ENCODE results near the gene HDHD3. TPM values are rescaled to one million over a fixed set of nuclear protein-coding genes. Genes with fewer than 3 reads are reported as not detected.

HDHD3 gene
- polyA plus RNA-seq, 1 of the 3 experiments (the other 2 are of a cell fraction): 17.1 TPM

DNA sequence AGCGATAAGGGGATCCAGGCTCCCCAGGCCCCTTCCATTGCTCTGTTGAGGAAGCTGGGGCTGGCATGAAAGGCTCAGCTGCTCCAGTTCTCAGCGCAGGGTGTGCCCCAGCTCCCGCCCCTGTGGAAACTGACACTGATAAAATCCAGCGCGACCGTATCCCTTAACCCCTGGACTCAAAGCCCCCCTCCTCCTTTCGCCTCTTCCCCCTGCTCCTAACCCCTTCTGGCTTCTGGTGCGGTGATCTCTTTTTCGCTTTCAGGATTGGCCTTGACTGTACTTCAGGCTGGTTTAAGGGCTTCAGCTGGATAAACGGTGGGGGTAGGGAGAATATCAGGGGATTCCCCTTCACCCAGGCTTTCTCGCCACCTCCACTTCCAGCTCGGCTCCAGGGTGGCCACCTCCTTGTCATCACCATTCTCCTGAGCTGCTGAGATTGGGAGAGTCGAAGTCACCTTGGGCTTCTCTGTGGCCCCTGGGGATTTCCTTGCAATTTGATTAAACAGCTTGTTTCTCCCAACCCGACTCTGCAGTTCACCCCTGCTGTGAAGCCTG is 26.6 kb downstream of the HDHD3 start:
- CTCF ChIA-PET: interaction anchor here (1.1 to 2.1 kb wide), 5 partner anchors 12 to 76 kb away, joined by 3 to 6 read pairs (median 5); partner anchors contain the start of gene ALAD
- no peaks in the 10 kb centered on the region for H3F3A ChIP-seq (replicated peaks; ENCODE audit: insufficient read depth)
- no peaks in the 10 kb centered on the region for H3K79me2 ChIP-seq (ENCODE audit: insufficient read depth)
- peak overlapping the region; percentile 55; the same call in 1 of the 2 replicates for H3K4me2 ChIP-seq
- H3K36me3 ChIP-seq (replicated peaks in 1 of 2; ENCODE audit: control insufficient read depth in 1 of 2, insufficient read depth in 2 of 2, low read length in 1 of 2): no peaks in the 10 kb centered on the region
- H3K9ac ChIP-seq: no peak overlapping the region
- DNase-seq: peak; percentile 40
- peaks cover 29% of the 10 kb centered on the region for H3K27me3 ChIP-seq (ENCODE audit: insufficient read depth)
- H2AFZ ChIP-seq (ENCODE audit: low read depth): no peak overlapping the region
- no peak overlapping the region for H3K27ac ChIP-seq (ENCODE audit: low read depth in 2 of 2, low read length in 1 of 2)
- no peaks in the 10 kb centered on the region for H3K9me2 ChIP-seq
- H4K20me1 ChIP-seq (ENCODE audit: insufficient read depth): no peaks in the 10 kb centered on the region
- H3K9me3 ChIP-seq: no peaks in the 10 kb centered on the region
- POLR2A ChIA-PET: interaction anchor here (1.6 to 3.8 kb wide), 2 partner anchors 10 to 75 kb away, joined by 3 to 21 read pairs; partner anchors contain the start of genes CDC26, PRPF4 and WDR31
- 45% methylated on average over 14 of the region's 14 CpGs for WGBS (ENCODE audit: low lambda C conversion rate)
- TF ChIP-seq MAX (IDR thresholded peaks at IDR 0.05; ENCODE audit: low read depth): no peak
- TF ChIP-seq TAF1 (IDR thresholded peaks at IDR 0.05; ENCODE audit: borderline replicate concordance, low read depth, low read length): no peak
- TF ChIP-seq IRF3 (IDR thresholded peaks at IDR 0.05; ENCODE audit: low read depth, low read length): no peak
- no peak for TF ChIP-seq EP300 (IDR thresholded peaks at IDR 0.05; ENCODE audit: borderline replicate concordance in 1 of 2, low read depth in 1 of 2, low read length in 1 of 2)
- TF ChIP-seq EZH2phosphoT487 (IDR thresholded peaks at IDR 0.05; ENCODE audit: borderline replicate concordance, low read depth): no peak
- no peak for TF ChIP-seq TEAD4 (IDR thresholded peaks at IDR 0.05; ENCODE audit: borderline replicate concordance, insufficient read depth)
- TF ChIP-seq NFIC (IDR thresholded peaks at IDR 0.05; ENCODE audit: borderline replicate concordance): no peak
- TF ChIP-seq GATA2 (CRISPR knock-in tag; IDR thresholded peaks at IDR 0.05): no peak
- no peak for TF ChIP-seq USF2 (IDR thresholded peaks at IDR 0.05; ENCODE audit: borderline replicate concordance, low read depth, low read length)
- no peak for TF ChIP-seq PBX3 (IDR thresholded peaks at IDR 0.05)
- no peak for TF ChIP-seq MXI1 (IDR thresholded peaks at IDR 0.05; ENCODE audit: low read depth, low read length)
- TF ChIP-seq SMC3 (IDR thresholded peaks at IDR 0.05; ENCODE audit: low read depth, low read length): no peak
- TF ChIP-seq CTCF (IDR thresholded peaks at IDR 0.05): no peak
- TF ChIP-seq YY1 (IDR thresholded peaks at IDR 0.05; ENCODE audit: low read depth): no peak
- no peak for TF ChIP-seq USF1 (IDR thresholded peaks at IDR 0.05; ENCODE audit: borderline replicate concordance, low read depth)
- no peak for TF ChIP-seq FOXJ3 (CRISPR knock-in tag; IDR thresholded peaks at IDR 0.05)
- TF ChIP-seq TCF12 (IDR thresholded peaks at IDR 0.05): no peak
- TF ChIP-seq ELF1 (IDR thresholded peaks at IDR 0.05): no peak
- TF ChIP-seq GABPA (IDR thresholded peaks at IDR 0.05; ENCODE audit: low read depth): no peak
- TF ChIP-seq FOXM1 (IDR thresholded peaks at IDR 0.05; ENCODE audit: low read depth): no peak
- peaks cover 0 to 13% of the 10 kb centered on the region in 2 experiments; a peak in 1 of 4 replicates for H3K4me1 ChIP-seq (ENCODE audit: control insufficient read depth in 1 of 2, insufficient read depth in 2 of 2, low read depth in 1 of 2, low read length in 1 of 2)
- peak overlapping the region in 1 of 2 experiments; percentile 51; a peak in 2 of 4 replicates for H3K4me3 ChIP-seq (ENCODE audit: low read depth in 2 of 2, low read length in 1 of 2)

All from SK-N-SH (cell line).